HG02852 (cell line): ENCODE data around the gene SPNS3.

Experiments used
- ATAC-seq: cut with Tn5 transposase; IDR thresholded peaks from one replicate; pipeline ENCODE4 v1.9.1; 2021; ENCODE audit warnings: mild to moderate bottlenecking, moderate library complexity; ENCODE audit not compliant: unreplicated experiment

Gene SPNS3

GRCh38 chr17:4506175-4506813 lies 72.6 kb downstream of the SPNS3 start:
- ATAC-seq, result no peak

- no peak for ATAC-seq
These were observed 73.2 kb downstream of the SPNS3 start for GRCh38 chr17:4506892-4507291.

GRCh38 chr17:4507361-4508111 lies 73.8 kb downstream of the SPNS3 start:
- ATAC-seq, result no peak

GRCh38 chr17:4508207-4508606 lies 74.5 kb downstream of the SPNS3 start:
- ATAC-seq, result no peak

GRCh38 chr17:4509401-4509800 lies 75.7 kb downstream of the SPNS3 start:
- ATAC-seq, result no peak

GRCh38 chr17:4509923-4510617 lies 76.3 kb downstream of the SPNS3 start:
- no peak for ATAC-seq

GRCh38 chr17:4510618-4510941 lies 76.8 kb downstream of the SPNS3 start:
- ATAC-seq, result no peak

GRCh38 chr17:4511199-4511932 lies 77.6 kb downstream of the SPNS3 start:
- ATAC-seq, result no peak

GRCh38 chr17:4512156-4513112 lies 78.7 kb downstream of the SPNS3 start:
- ATAC-seq, result no peak

- ATAC-seq, result no peak
These were observed 79.6 kb downstream of the SPNS3 start for GRCh38 chr17:4513113-4514032.

- ATAC-seq, result no peak
These were observed 80.5 kb downstream of the SPNS3 start for GRCh38 chr17:4514206-4514605.

- ATAC-seq, result no peak
These were observed 81.0 kb downstream of the SPNS3 start for GRCh38 chr17:4514779-4515178.

GRCh38 chr17:4515501-4515900 lies 81.8 kb downstream of the SPNS3 start:
- no peak for ATAC-seq

- ATAC-seq, result no peak
These were observed 83.0 kb downstream of the SPNS3 start for GRCh38 chr17:4516735-4517134.

GRCh38 chr17:4518901-4519300 lies 85.2 kb downstream of the SPNS3 start:
- no peak for ATAC-seq

GRCh38 chr17:4519361-4519788 lies 85.6 kb downstream of the SPNS3 start:
- no peak for ATAC-seq

GRCh38 chr17:4520060-4520893 lies 86.5 kb downstream of the SPNS3 start:
- no peak for ATAC-seq

GRCh38 chr17:4520894-4521600 lies 87.3 kb downstream of the SPNS3 start:
- ATAC-seq, result no peak
